OCI-LY3 (cell line): ENCODE results near the gene SETSIP.

ENCODE experiments used
- CTCF ChIP-seq: fragments of 200-600, 300-600 bp; sonication (generic); IDR thresholded peaks from 2 replicates; pipeline ENCODE4 v1.5.1; 2014; ENCODE audit warnings: antibody characterized with exemption, low read length, low read depth
- EZH2phosphoT487 ChIP-seq: fragments of 200-600 bp; shearing (Covaris generic); IDR thresholded peaks from 2 replicates; pipeline ENCODE4 v1.6.1; 2018; ENCODE audit warnings: antibody characterized with exemption, mixed run types, low read depth

- TF ChIP-seq CTCF (no peak), EZH2phosphoT487 (no peak)
Measured at GRCh38 chr1:92094090-92094489, 18.9 kb upstream of the SETSIP start.
